SK-N-MC (cell line): ENCODE results near the gene SNRPD3.

Source experiments
- EZH2 ChIP-seq: fragments of 200-600 bp; sonication (generic); IDR thresholded peaks from one replicate; pipeline ENCODE4 v1.6.1; 2017; ENCODE audit warnings: antibody characterized with exemption
- FOXP2 ChIP-seq: optimal IDR thresholded peaks from 2 replicates; pipeline ENCODE3; 2011; ENCODE audit warnings: mild to moderate bottlenecking, moderate library complexity; ENCODE audit not compliant: insufficient read depth; ENCODE audit errors: extremely low read length, control extremely low read depth
- POLR2AphosphoS5 ChIP-seq: IDR thresholded peaks from 2 replicates; pipeline ENCODE4 v1.6.1; 2012; ENCODE audit warnings: mild to moderate bottlenecking, low read depth, low read length, borderline replicate concordance

DNA sequence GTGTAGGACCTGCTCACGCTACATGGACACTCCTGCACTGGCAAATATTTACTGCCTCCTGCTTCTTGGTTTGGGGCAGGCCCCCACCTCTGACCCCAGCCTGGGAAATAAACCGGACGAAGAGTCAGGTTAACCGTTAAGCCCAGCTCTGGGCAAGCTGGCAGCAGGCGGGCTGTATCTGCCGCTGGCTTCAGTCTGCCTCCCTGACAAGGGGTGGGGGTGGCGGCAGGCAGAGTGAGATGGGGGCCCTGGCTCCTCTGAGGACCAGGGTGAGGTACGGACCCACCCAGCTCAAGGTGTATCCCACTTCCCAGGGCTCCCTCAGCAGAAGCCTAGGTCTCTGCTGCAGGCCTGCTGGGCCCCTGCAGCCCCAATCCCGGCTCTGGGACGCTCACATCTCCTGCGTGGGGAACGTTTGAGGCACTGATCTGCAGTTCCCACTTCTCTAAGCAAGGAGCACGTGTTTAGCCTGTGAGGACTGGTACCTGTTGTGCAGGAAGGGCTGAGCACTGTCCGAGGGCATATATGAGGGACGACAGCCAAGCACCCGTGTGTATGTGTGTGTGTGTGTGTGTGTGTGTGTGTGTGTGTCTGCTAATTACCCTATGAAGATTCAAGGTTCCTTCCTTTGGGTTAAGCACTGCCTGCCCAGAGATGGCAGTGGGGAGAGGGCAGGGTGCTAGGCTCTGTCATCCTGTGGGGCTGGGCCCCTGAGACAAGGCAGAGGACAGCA is 38.2 kb downstream of the SNRPD3 start:
- TF ChIP-seq POLR2AphosphoS5 (no peak), EZH2 (no peak), FOXP2 (no peak)
